ENCODE results near the gene HPDL. TPM values are rescaled to one million over a fixed set of nuclear protein-coding genes. Genes with fewer than 3 reads are reported as not detected.

Gene HPDL
- total RNA-seq, 4 donors from 2014 or later = 0.16 to 2.3 (median 1.1) TPM; not detected in 1

DNA sequence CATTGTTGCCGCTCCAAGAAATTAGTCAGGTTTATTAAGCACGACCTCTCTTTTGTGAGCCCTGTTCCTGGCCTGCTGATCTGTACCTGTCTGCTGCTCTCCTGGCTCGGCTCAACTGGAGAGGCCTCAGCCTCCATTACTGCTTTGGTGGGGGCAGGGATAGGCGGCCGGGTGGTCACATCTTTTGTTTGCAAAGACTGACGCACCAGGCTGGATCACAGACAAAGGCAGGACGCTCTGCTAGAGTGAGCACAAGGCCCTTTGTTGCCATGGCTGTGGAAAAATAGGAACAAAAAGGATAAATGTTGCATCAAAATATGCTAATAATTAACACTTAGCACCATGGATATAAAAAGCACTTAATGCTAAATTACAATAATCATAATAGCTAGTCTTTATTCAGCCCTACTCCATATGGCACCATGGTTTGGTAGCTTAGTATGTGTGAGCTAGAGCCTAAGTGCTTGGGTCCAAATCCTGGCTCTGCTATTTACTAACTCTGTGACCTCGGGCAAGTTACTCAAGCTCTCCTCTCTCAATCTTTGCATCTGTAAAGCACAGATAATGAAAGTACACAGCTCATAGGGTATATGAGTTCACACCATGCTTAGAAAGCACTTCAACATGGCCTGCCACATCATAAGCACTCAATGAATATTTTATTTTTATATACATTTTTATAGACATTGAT is 28.9 kb upstream of the HPDL start:
- no peak overlapping the region for H3K4me3 ChIP-seq
- no peaks in the 10 kb centered on the region for H3K36me3 ChIP-seq
- H3K4me1 ChIP-seq = peaks cover 0 to 1% of the 10 kb centered on the region in 2 donors
- H3K27me3 ChIP-seq = no peaks in the 10 kb centered on the region
- DNase-seq (no peak), ATAC-seq (no peak)
- TF ChIP-seq POLR2A (IDR thresholded peaks at IDR 0.05) = no peak
- TF ChIP-seq, protein P1, sequence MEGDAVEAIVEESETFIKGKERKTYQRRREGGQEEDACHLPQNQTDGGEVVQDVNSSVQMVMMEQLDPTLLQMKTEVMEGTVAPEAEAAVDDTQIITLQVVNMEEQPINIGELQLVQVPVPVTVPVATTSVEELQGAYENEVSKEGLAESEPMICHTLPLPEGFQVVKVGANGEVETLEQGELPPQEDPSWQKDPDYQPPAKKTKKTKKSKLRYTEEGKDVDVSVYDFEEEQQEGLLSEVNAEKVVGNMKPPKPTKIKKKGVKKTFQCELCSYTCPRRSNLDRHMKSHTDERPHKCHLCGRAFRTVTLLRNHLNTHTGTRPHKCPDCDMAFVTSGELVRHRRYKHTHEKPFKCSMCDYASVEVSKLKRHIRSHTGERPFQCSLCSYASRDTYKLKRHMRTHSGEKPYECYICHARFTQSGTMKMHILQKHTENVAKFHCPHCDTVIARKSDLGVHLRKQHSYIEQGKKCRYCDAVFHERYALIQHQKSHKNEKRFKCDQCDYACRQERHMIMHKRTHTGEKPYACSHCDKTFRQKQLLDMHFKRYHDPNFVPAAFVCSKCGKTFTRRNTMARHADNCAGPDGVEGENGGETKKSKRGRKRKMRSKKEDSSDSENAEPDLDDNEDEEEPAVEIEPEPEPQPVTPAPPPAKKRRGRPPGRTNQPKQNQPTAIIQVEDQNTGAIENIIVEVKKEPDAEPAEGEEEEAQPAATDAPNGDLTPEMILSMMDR (IDR thresholded peaks at IDR 0.05 in 4 of 5, conservative IDR thresholded peaks at IDR 0.05 in 1 of 5) = no peak
- intact Hi-C loops (cut with DNase I; ENCODE audit: low total_unique reads) (no loop called here), in situ Hi-C loops (cut with MboI; ENCODE audit: low sequenced_read_pairs in 4 of 4) (loop anchor here in 3 of 4 donors (5.0 kb wide), 1 partner anchor 281 kb away; no protein-coding TSS in a partner anchor)
- no peaks in the 10 kb centered on the region for H3K9me3 ChIP-seq
- no peak overlapping the region for H3K27ac ChIP-seq

DNA sequence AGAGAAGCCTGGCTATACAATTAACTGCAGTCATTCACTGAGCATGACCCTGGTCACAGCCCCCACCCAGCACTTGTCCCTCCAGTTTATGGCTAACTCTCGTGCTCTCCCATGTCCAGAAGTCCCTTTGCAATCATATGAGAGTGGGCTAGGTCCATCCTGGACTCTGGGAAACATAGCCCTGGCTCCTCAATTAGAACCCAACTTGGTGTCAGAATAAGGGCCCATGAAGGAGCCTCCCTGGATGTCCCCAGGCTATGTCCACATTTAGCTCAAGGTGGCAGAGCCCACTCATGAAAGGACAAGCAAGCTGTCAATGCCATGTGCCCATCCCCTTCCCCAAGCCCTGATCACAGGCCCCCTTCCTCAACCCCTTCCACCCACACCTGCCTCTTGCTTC is 27.4 kb upstream of the HPDL start:
- TF ChIP-seq, protein P1 (IDR thresholded peaks at IDR 0.05 in 4 of 5, conservative IDR thresholded peaks at IDR 0.05 in 1 of 5) = no peak
- no peak for TF ChIP-seq POLR2A (IDR thresholded peaks at IDR 0.05)
- H3K4me3 ChIP-seq = no peak overlapping the region
- no peak for ATAC-seq
- no peak for DNase-seq
- H3K36me3 ChIP-seq = no peaks in the 10 kb centered on the region
- H3K27me3 ChIP-seq = no peaks in the 10 kb centered on the region
- no peak overlapping the region for H3K27ac ChIP-seq
- H3K9me3 ChIP-seq = no peaks in the 10 kb centered on the region
- in situ Hi-C loops (cut with MboI; ENCODE audit: low sequenced_read_pairs in 4 of 4) = loop anchor here in 3 of 4 donors (5.0 kb wide), 1 partner anchor 282 kb away; no protein-coding TSS in a partner anchor
- H3K4me1 ChIP-seq = peaks cover 2 to 8% of the 10 kb centered on the region in 2 donors
- intact Hi-C loops (cut with DNase I; ENCODE audit: low total_unique reads) = no loop called here

DNA sequence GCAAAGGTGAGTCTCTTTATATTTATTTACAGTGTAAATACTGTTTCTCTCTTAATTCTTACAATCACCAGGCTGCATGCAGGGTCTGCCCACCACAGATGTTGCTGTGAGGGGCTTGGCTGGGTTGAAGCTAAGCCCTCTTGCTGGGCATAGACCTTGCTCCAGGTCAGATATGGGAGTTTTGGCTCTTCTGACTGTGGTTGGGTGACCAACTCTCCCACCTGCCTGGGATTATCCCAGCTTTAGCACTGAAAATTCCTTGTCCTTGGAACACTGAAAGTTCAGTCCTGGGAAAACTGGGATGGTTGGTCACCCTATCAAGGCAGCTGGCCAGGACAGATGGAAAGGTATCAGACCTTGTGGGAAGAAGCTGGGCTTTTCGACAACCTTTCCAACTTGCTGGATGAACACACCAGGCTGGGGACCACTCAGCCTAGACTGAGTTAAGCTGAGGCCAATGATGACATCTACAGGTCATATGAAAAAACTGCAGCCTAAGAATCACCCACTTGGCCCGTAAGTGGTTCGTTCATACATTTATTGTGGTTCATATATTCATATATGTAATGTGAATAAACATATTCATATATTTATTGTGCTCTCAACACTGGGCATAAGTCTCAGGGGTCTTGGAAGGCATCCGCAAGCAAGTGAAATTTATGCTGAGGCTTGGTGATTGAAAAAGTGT is 26.6 kb upstream of the HPDL start:
- TF ChIP-seq, protein P1 (IDR thresholded peaks at IDR 0.05 in 4 of 5, conservative IDR thresholded peaks at IDR 0.05 in 1 of 5) = peak; percentile 45 to 73 (median 66)
- TF ChIP-seq POLR2A (IDR thresholded peaks at IDR 0.05) = no peak
- Histone ChIP-seq H3K4me1 (peaks cover 8 to 16% of the 10 kb centered on the region in 2 donors), H3K4me3 (no peak overlapping the region), H3K27me3 (no peaks in the 10 kb centered on the region), H3K36me3 (no peaks in the 10 kb centered on the region), H3K9me3 (no peaks in the 10 kb centered on the region), H3K27ac (no peak overlapping the region)
- peak in 1 of 2 donors; percentile 32 for DNase-seq
- in situ Hi-C loops (cut with MboI; ENCODE audit: low sequenced_read_pairs in 4 of 4) (loop anchor here (5.0 kb wide), 2 partner anchors 283 to 288 kb away; partner anchors contain the start of genes HECTD3 (in 1 of the 4) and UROD (in 1 of the 4)), intact Hi-C loops (cut with DNase I; ENCODE audit: low total_unique reads) (loop anchor here (1.0 to 5.0 kb wide), 4 partner anchors 286 to 568 kb away; partner anchors contain the start of genes RNU5D-1 and RPS8)
- no peak for ATAC-seq

- DNase-seq = no peak
- TF ChIP-seq, protein P1 (IDR thresholded peaks at IDR 0.05 in 4 of 5, conservative IDR thresholded peaks at IDR 0.05 in 1 of 5) = no peak
- no peak for TF ChIP-seq POLR2A (IDR thresholded peaks at IDR 0.05)
- Histone ChIP-seq H3K27me3 (no peaks in the 10 kb centered on the region), H3K36me3 (no peaks in the 10 kb centered on the region), H3K9me3 (no peaks in the 10 kb centered on the region), H3K27ac (no peak overlapping the region), H3K4me3 (no peak overlapping the region), H3K4me1 (peaks cover 8 to 16% of the 10 kb centered on the region in 2 donors)
- no peak for ATAC-seq
- intact Hi-C loops (cut with DNase I; ENCODE audit: low total_unique reads) = loop anchor here (1.0 to 5.0 kb wide), 4 partner anchors 286 to 568 kb away; partner anchors contain the start of genes RNU5D-1 and RPS8
- in situ Hi-C loops (cut with MboI; ENCODE audit: low sequenced_read_pairs in 4 of 4) = loop anchor here in 1 of 4 donors (5.0 kb wide), 1 partner anchor 288 kb away; the partner anchor contains the start of genes HECTD3 and UROD
Observed at GRCh38 chr1:45300669-45300997, 26.1 kb upstream of the HPDL start.
